ENCODE measurements around the gene ERAP2. TPM values are rescaled to one million over a fixed set of nuclear protein-coding genes. Genes with fewer than 3 reads are reported as not detected.

The ERAP2 gene
- total RNA-seq, 2 experiments from 2014 or later, result 107 to 110 TPM

- ATAC-seq (ENCODE audit: low read depth) (peak; percentile 92), DNase-seq (no peak)
- POLR2A ChIA-PET, result interaction anchor here (1.1 to 2.1 kb wide), 3 partner anchors 9 to 77 kb away, joined by 3 to 15 read pairs (median 3); partner anchors contain the start of gene ERAP2
- H3K4me1 Mint-ChIP-seq, result peaks cover 53% of the 10 kb centered on the region
- peaks cover 61% of the 10 kb centered on the region for H3K36me3 Mint-ChIP-seq
- peak overlapping the region; percentile 72 for H3K4me3 Mint-ChIP-seq
- no peaks in the 10 kb centered on the region for H3K27me3 Mint-ChIP-seq
- peak overlapping the region; percentile 90 for H3K27ac Mint-ChIP-seq
- H3K9me3 Mint-ChIP-seq, result no peaks in the 10 kb centered on the region
Observed at GRCh38 chr5:96885518-96886338, 9.4 kb downstream of the ERAP2 start.

DNA sequence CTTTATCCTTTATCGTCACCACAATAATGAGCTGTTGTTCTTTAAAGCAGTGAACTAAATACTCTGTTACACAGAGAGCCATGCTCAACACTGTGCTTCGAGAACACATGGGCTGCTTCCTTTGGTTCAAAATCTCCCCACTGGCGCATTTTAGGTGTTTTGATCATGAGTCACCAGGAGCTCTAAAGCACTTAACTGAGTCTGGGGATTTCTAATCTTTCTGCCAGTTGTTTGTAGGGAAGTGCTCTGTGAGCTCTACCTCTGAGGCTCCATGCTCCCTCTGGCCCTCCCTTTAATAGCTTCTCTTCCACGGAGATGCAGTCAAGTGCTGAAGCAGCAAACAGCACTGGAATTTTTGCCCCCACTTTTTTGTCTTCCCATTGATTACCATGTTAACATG lies 17.0 kb downstream of the ERAP2 start:
- Mint-ChIP-seq H3K4me1 (peaks cover 35% of the 10 kb centered on the region), H3K27ac (peak overlapping the region; percentile 17), H3K36me3 (peaks cover 57% of the 10 kb centered on the region), H3K9me3 (no peaks in the 10 kb centered on the region), H3K27me3 (no peaks in the 10 kb centered on the region), H3K4me3 (no peak overlapping the region)
- POLR2A ChIA-PET, result interaction anchor here (0.5 kb wide), 1 partner anchor 1024 kb away, joined by 5 read pairs; no protein-coding TSS in a partner anchor
- ATAC-seq (ENCODE audit: low read depth) (peak; percentile 11), DNase-seq (no peak)

DNA sequence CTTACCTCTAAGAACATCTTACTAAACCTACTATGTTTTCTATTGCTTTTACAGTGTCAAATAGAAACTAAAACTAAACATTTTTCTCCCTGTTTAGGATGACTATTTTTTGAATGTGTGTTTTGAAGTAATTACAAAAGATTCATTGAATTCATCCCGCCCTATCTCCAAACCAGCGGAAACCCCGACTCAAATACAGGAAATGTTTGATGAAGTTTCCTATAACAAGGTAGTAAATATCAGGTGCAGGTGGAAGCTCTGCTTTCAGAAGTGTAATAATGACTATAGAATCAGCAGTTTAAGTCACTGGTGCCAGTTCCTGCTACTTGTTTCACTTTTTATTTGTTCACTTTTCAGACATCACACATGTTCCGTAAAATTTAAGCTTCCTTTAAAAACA lies 20.0 kb downstream of the ERAP2 start:
- POLR2A ChIA-PET, result interaction anchor here (0.7 to 1.6 kb wide), 8 partner anchors 19 to 89 kb away, joined by 3 to 14 read pairs (median 4); partner anchors contain the start of genes ERAP1 and LNPEP
- peaks cover 52% of the 10 kb centered on the region for H3K36me3 Mint-ChIP-seq
- peak overlapping the region; percentile 92 for H3K27ac Mint-ChIP-seq
- ATAC-seq (ENCODE audit: low read depth) (peak; percentile 80), DNase-seq (no peak)
- H3K27me3 Mint-ChIP-seq, result no peaks in the 10 kb centered on the region
- H3K4me3 Mint-ChIP-seq, result peak overlapping the region; percentile 81
- no peaks in the 10 kb centered on the region for H3K9me3 Mint-ChIP-seq
- peaks cover 36% of the 10 kb centered on the region for H3K4me1 Mint-ChIP-seq

- POLR2A ChIA-PET, result interaction anchor here (0.7 to 1.6 kb wide), 8 partner anchors 19 to 89 kb away, joined by 3 to 14 read pairs (median 4); partner anchors contain the start of genes ERAP1 and LNPEP
- H3K4me3 Mint-ChIP-seq, result peak overlapping the region; percentile 81
- no peak for DNase-seq
- H3K36me3 Mint-ChIP-seq, result peaks cover 55% of the 10 kb centered on the region
- ATAC-seq (ENCODE audit: low read depth), result no peak
- H3K4me1 Mint-ChIP-seq, result peaks cover 36% of the 10 kb centered on the region
- peak overlapping the region; percentile 92 for H3K27ac Mint-ChIP-seq
- no peaks in the 10 kb centered on the region for H3K27me3 Mint-ChIP-seq
- H3K9me3 Mint-ChIP-seq, result no peaks in the 10 kb centered on the region
Observed at GRCh38 chr5:96896806-96897205, 20.5 kb downstream of the ERAP2 start.

- Mint-ChIP-seq H3K4me1 (peaks cover 12% of the 10 kb centered on the region), H3K36me3 (peaks cover 48% of the 10 kb centered on the region), H3K27ac (no peak overlapping the region), H3K9me3 (no peaks in the 10 kb centered on the region), H3K27me3 (no peaks in the 10 kb centered on the region), H3K4me3 (no peak overlapping the region)
- ATAC-seq (ENCODE audit: low read depth) (no peak), DNase-seq (no peak)
- POLR2A ChIA-PET, result no interaction called here
Observed at GRCh38 chr5:96901384-96901783, 25.1 kb downstream of the ERAP2 start.

- ATAC-seq (ENCODE audit: low read depth), result no peak
- H3K36me3 Mint-ChIP-seq, result peaks cover 46% of the 10 kb centered on the region
- no peaks in the 10 kb centered on the region for H3K27me3 Mint-ChIP-seq
- no peaks in the 10 kb centered on the region for H3K9me3 Mint-ChIP-seq
- POLR2A ChIA-PET, result interaction anchor here (0.7 kb wide), 1 partner anchor 21 kb away, joined by 3 read pairs; no protein-coding TSS in a partner anchor
- H3K27ac Mint-ChIP-seq, result no peak overlapping the region
- peaks cover 9% of the 10 kb centered on the region for H3K4me1 Mint-ChIP-seq
- no peak overlapping the region for H3K4me3 Mint-ChIP-seq
- no peak for DNase-seq
Observed at GRCh38 chr5:96901841-96902240, 25.5 kb downstream of the ERAP2 start.

DNA sequence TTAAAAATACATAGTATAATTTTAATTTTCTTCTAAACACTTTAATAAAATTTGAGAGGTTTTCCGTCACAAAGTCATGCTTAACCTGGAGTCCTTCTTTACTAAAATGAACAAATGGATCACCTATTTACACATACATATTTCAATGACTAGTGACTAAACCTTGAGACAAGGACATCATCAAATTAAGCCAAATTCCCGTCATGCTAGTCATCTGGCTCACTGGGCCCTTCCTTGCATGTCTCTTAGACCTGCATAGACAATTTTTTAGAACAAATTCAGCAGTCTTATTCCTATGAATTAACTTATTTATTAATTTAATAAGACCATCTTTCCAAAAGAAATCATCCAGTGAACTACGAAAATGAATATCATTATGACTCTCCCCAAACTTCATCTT lies 26.6 kb downstream of the ERAP2 start:
- no peak overlapping the region for H3K4me3 Mint-ChIP-seq
- POLR2A ChIA-PET, result no interaction called here
- ATAC-seq (ENCODE audit: low read depth), result no peak
- DNase-seq, result no peak
- H3K27me3 Mint-ChIP-seq, result no peaks in the 10 kb centered on the region
- H3K4me1 Mint-ChIP-seq, result peaks cover 3% of the 10 kb centered on the region
- no peaks in the 10 kb centered on the region for H3K9me3 Mint-ChIP-seq
- no peak overlapping the region for H3K27ac Mint-ChIP-seq
- peaks cover 44% of the 10 kb centered on the region for H3K36me3 Mint-ChIP-seq

DNA sequence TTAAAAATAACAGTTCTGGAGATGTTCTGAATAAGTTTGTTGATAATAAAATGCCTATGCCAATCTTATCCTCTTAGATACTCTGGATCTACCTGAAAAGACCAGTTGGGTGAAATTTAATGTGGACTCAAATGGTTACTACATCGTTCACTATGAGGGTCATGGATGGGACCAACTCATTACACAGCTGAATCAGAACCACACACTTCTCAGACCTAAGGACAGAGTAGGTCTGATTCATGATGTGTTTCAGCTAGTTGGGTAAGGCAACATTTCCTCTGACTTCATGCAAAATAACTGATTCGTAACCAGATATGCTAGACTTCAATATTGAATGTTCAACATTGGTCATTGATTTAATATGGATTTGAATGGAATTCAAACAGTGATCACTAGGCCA lies 27.0 kb downstream of the ERAP2 start:
- Mint-ChIP-seq H3K4me1 (peaks cover 3% of the 10 kb centered on the region), H3K27ac (no peak overlapping the region), H3K36me3 (peaks cover 44% of the 10 kb centered on the region), H3K9me3 (no peaks in the 10 kb centered on the region), H3K27me3 (no peaks in the 10 kb centered on the region), H3K4me3 (no peak overlapping the region)
- ATAC-seq (ENCODE audit: low read depth) (no peak), DNase-seq (no peak)
- POLR2A ChIA-PET, result no interaction called here

- Mint-ChIP-seq H3K36me3 (peaks cover 45% of the 10 kb centered on the region), H3K27me3 (no peaks in the 10 kb centered on the region), H3K9me3 (no peaks in the 10 kb centered on the region), H3K27ac (peak overlapping the region; percentile 34), H3K4me3 (no peak overlapping the region), H3K4me1 (peaks cover 3% of the 10 kb centered on the region)
- DNase-seq (no peak), ATAC-seq (ENCODE audit: low read depth) (no peak)
- POLR2A ChIA-PET, result no interaction called here
Observed at GRCh38 chr5:96904054-96904931, 28.0 kb downstream of the ERAP2 start.

- no peak overlapping the region for H3K4me3 Mint-ChIP-seq
- DNase-seq (no peak), ATAC-seq (ENCODE audit: low read depth) (no peak)
- H3K9me3 Mint-ChIP-seq, result no peaks in the 10 kb centered on the region
- peaks cover 1% of the 10 kb centered on the region for H3K4me1 Mint-ChIP-seq
- POLR2A ChIA-PET, result interaction anchor here (0.9 kb wide), 1 partner anchor 26 kb away, joined by 4 read pairs; no protein-coding TSS in a partner anchor
- H3K27me3 Mint-ChIP-seq, result no peaks in the 10 kb centered on the region
- H3K27ac Mint-ChIP-seq, result no peak overlapping the region
- H3K36me3 Mint-ChIP-seq, result peaks cover 45% of the 10 kb centered on the region
Observed at GRCh38 chr5:96905864-96906263, 29.6 kb downstream of the ERAP2 start.

DNA sequence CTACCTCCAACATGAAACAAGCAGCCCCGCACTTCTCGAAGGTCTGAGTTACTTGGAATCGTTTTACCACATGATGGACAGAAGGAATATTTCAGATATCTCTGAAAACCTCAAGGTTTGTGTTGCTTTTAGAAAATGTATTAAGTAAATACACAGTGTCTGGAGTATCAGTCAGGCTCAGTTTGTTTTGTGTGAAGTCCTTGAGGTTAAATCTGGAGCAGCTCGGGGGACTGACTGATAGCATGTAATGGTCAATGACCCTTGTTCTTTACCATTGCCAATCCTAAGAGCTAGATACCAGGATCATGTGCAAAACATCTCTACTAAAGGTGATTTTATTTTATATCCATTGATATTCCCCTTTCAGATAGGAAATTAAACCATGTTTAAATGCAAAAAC lies 32.7 kb downstream of the ERAP2 start:
- POLR2A ChIA-PET, result interaction anchor here (0.9 kb wide), 1 partner anchor 32 kb away, joined by 3 read pairs; no protein-coding TSS in a partner anchor

GRCh38 chr5:96909435-96909834 lies 33.1 kb downstream of the ERAP2 start:
- no peak for DNase-seq
- Mint-ChIP-seq H3K36me3 (peaks cover 40% of the 10 kb centered on the region), H3K27me3 (no peaks in the 10 kb centered on the region), H3K9me3 (no peaks in the 10 kb centered on the region), H3K4me1 (peaks cover 4% of the 10 kb centered on the region), H3K4me3 (no peak overlapping the region), H3K27ac (no peak overlapping the region)
- POLR2A ChIA-PET, result interaction anchor here (0.9 kb wide), 1 partner anchor 32 kb away, joined by 3 read pairs; no protein-coding TSS in a partner anchor
- ATAC-seq (ENCODE audit: low read depth), result no peak

More for the DNA sequence above, 32.7 kb downstream of the ERAP2 start:
- no peaks in the 10 kb centered on the region for H3K27me3 Mint-ChIP-seq
- DNase-seq (no peak), ATAC-seq (ENCODE audit: low read depth) (no peak)
- no peaks in the 10 kb centered on the region for H3K9me3 Mint-ChIP-seq
- H3K27ac Mint-ChIP-seq, result no peak overlapping the region
- no peak overlapping the region for H3K4me3 Mint-ChIP-seq
- peaks cover 2% of the 10 kb centered on the region for H3K4me1 Mint-ChIP-seq
- peaks cover 39% of the 10 kb centered on the region for H3K36me3 Mint-ChIP-seq

- Mint-ChIP-seq H3K27ac (no peak overlapping the region), H3K36me3 (peaks cover 41% of the 10 kb centered on the region), H3K27me3 (no peaks in the 10 kb centered on the region), H3K4me3 (no peak overlapping the region), H3K4me1 (peaks cover 6% of the 10 kb centered on the region), H3K9me3 (no peaks in the 10 kb centered on the region)
- no peak for DNase-seq
- no peak for ATAC-seq (ENCODE audit: low read depth)
- POLR2A ChIA-PET, result no interaction called here
Observed at GRCh38 chr5:96911139-96911538, 34.8 kb downstream of the ERAP2 start.
